Measurements from ENCODE around the gene EXOSC1.

The EXOSC1 gene

DNA sequence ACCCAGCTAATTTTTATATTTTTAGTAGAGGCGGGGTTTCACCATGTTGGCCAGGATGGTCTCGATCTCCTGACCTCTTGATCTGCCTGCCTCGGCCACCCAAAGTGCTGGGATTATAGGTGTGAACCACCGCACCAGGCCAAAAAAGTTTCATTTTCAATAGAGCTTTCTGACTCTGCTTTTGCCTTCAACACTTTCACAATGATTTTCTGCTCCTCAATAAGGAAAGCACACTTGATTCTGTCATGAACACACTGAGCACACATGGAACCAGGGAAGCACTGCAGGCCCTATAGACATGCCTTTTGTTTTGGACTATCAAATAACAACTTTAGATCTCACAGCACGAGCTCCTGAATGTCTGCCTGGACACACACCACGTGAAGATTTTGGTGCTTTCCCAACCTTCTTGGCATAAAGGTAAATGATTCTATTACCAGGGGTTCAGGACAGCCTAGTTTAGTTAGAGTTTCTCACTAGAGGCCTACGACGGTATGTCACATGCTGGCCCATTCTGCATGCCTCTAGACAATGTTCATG, 52.7 kb downstream of the EXOSC1 start:
- ChIA-PET POLR2A (no interaction called here), CTCF (interaction anchor here (1.2 kb wide), 1 partner anchor 9 kb away, joined by 3 read pairs; no protein-coding TSS in a partner anchor)
- H3K4me3 ChIP-seq (ENCODE audit: low read depth, low read length) = no peak overlapping the region
- no peak for DNase-seq (ENCODE audit: low read depth, low spot score)
- TF ChIP-seq, protein P1, sequence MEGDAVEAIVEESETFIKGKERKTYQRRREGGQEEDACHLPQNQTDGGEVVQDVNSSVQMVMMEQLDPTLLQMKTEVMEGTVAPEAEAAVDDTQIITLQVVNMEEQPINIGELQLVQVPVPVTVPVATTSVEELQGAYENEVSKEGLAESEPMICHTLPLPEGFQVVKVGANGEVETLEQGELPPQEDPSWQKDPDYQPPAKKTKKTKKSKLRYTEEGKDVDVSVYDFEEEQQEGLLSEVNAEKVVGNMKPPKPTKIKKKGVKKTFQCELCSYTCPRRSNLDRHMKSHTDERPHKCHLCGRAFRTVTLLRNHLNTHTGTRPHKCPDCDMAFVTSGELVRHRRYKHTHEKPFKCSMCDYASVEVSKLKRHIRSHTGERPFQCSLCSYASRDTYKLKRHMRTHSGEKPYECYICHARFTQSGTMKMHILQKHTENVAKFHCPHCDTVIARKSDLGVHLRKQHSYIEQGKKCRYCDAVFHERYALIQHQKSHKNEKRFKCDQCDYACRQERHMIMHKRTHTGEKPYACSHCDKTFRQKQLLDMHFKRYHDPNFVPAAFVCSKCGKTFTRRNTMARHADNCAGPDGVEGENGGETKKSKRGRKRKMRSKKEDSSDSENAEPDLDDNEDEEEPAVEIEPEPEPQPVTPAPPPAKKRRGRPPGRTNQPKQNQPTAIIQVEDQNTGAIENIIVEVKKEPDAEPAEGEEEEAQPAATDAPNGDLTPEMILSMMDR (IDR thresholded peaks at IDR 0.05; ENCODE audit: insufficient read depth, low read length, missing control alignments) = no peak

DNA sequence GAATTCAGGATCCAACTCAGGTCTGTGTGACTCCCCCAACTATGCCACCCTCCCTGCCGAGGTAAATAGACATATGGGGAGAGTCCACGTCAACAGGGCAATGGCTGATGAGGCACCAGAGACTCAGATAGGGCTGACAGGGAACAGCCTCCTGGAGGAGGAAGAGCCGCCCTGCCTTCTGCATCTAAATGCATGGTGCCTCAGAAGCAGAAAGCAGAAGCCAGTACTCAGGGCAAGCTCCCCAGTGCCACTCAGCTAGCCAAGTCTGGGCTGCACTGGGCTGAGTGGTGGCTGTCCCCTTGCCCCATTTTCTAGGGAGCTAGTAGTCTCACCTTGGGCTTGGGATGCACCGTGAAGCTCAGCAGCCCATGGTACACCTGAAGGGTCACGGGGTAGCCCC, 55.7 kb downstream of the EXOSC1 start:
- ChIA-PET POLR2A (no interaction called here), CTCF (interaction anchor here (1.6 kb wide), 1 partner anchor 10 kb away, joined by 4 read pairs; the partner anchor contains the start of gene RRP12)
- TF ChIP-seq, protein P1 (IDR thresholded peaks at IDR 0.05; ENCODE audit: insufficient read depth, low read length, missing control alignments) = no peak
- H3K4me3 ChIP-seq (ENCODE audit: low read depth, low read length) = no peak overlapping the region
- DNase-seq (ENCODE audit: low read depth, low spot score) = no peak

DNA sequence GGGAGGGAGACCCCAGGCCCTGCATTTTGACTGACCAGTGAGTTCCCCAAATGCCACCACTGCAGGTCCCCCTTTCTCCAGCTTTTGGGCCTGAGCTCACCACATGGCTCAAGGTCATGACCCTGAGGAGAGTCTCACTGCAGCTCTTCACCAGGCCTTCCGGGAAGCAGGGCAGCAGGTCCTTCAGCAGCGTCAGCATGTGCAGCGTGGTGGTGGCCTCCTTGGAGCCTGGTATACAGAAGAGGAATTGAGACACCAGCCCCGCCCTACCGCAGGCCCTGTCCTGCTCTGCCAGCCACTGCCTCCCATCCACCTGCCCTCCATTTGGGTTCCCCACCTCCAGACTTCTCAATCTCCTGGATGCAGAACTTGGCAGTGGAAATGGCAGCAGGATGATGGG, 57.7 kb downstream of the EXOSC1 start:
- no peak for DNase-seq (ENCODE audit: low read depth, low spot score)
- TF ChIP-seq, protein P1 (IDR thresholded peaks at IDR 0.05; ENCODE audit: insufficient read depth, low read length, missing control alignments) = no peak
- no peak overlapping the region for H3K4me3 ChIP-seq (ENCODE audit: low read depth, low read length)
- CTCF ChIA-PET = no interaction called here
- POLR2A ChIA-PET = no interaction called here

All from AG04449 (cell line).